Thyroid gland (tissue), 4 donors: ENCODE data around the gene EIF1AX. TPM values are rescaled to one million over a fixed set of nuclear protein-coding genes. Genes with fewer than 3 reads are reported as not detected.

ENCODE experiments used
- DNase-seq, 2 donors: peaks; one replicate each; pipeline ENCODE4 v3.0.0-alpha.2; 2019
- H3K27ac ChIP-seq, 3 donors: fragments of 200-600 bp; sonication (generic); 1 replicate in 2 of 3; 2 replicates in 1 of 3; pipeline ENCODE4 v1.5.1; 2016 to 2019; ENCODE audit warnings: mild to moderate bottlenecking in 1 of 3, moderate library complexity in 1 of 3
- H3K27me3 ChIP-seq: fragments of 200-600 bp; sonication (generic); one replicate; pipeline ENCODE4 v1.5.1; 2019
- H3K36me3 ChIP-seq, 2 donors: fragments of 200-600 bp; sonication (generic); one replicate each; pipeline ENCODE4 v1.5.1; 2016 to 2019
- H3K4me1 ChIP-seq, 2 donors: fragments of 200-600 bp; sonication (generic); one replicate each; pipeline ENCODE4 v1.5.1; 2017 to 2019
- H3K4me3 ChIP-seq, 3 donors: fragments of 200-600 bp; sonication (generic); replicated peaks in 1 of 3; 1 replicate in 2 of 3; 2 replicates in 1 of 3; pipeline ENCODE4 v1.5.1; 2016; ENCODE audit warnings: mild to moderate bottlenecking in 1 of 3
- H3K9me3 ChIP-seq: fragments of 200-600 bp; sonication (generic); one replicate; pipeline ENCODE4 v1.5.1; 2017
- POLR2A ChIP-seq, 2 donors: fragments of 450-650 bp; IDR thresholded peaks; one replicate each; pipeline ENCODE4 v1.6.1; 2017; ENCODE audit warnings: antibody characterized with exemption in 2 of 2, mild to moderate bottlenecking in 2 of 2, moderate library complexity in 1 of 2
- WGBS, 2 donors: methylation state at CpG; one replicate each; pipeline ENCODE4 v1.1.5; 2017; 5-methylcytosine and 5-hydroxymethylcytosine counted together
- intact Hi-C: fragments of 100-400 bp; cut with DNase I; formaldehyde crosslinking; loops from one replicate; pipeline ENCODE4 v1.15.1; 2023
- total RNA-seq, 4 donors: library from RNA; depleted of rRNA; stranded (reverse); fragments of >200 nt; gene quantifications; one replicate each; pipeline ENCODE4 v1.2.3, GENCODE V29; 2016
- TF ChIP-seq, protein P1 (sequence below), 6 experiments: fragments of 200-600 bp in 3 of 6; fragments of 450-650 bp in 3 of 6; sonication (generic) in 3 of 6; IDR thresholded peaks; one replicate each; pipeline ENCODE4 v1.5.1; 2016 to 2019; ENCODE audit warnings: antibody characterized with exemption in 6 of 6, mild to moderate bottlenecking in 2 of 6, inconsistent platforms in 1 of 6, moderate library complexity in 1 of 6

Gene EIF1AX
- total RNA-seq, 4 donors from 2014 or later: 47.0 to 63.6 (median 57.3) TPM

DNA sequence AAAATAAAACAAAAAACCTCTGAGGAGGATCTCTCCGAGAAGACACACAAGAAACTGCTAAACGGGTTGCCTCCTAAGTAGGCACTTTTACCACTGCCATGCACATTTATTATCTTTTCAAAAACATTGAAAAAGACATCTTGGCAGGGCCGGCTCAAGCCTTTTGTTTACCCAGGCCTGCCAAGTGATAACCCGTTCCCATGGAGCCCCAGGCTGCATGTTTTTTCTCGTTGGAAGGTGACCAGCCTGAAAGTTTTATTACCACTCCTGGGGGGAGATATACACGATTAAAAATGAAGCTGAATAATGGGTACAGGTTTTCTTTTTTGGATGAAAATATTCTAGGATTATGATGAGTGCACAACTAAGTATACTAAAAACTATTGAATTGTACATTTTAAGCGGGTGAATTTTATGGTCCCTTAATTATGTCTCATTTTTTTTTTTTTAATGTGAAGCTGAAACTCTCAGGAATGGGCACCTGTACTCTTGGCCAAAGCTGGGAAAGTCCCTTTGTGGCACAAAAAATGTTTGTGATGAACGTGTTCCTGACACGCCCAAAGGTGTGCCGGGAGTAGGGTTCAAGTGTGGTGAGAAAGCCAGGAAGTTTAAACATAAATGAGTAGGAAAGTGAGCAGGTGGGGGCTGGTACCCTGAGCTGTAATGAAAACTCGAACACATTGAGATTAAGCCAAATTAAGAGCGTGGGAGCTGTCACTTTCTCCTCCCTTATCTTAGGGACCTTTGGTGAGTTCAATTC, 23.4 kb downstream of the EIF1AX start:
- Histone ChIP-seq H3K36me3 (no peaks in the 10 kb centered on the region), H3K27me3 (no peaks in the 10 kb centered on the region), H3K9me3 (no peaks in the 10 kb centered on the region), H3K4me1 (peaks cover 0 to 10% of the 10 kb centered on the region in 2 donors), H3K4me3 (no peak overlapping the region), H3K27ac (no peak overlapping the region)
- intact Hi-C loops: no loop called here
- 42 to 55% methylated on average over 9 to 12 of the region's 12 CpGs for WGBS, 2 donors
- no peak for DNase-seq
- TF ChIP-seq, protein P1, sequence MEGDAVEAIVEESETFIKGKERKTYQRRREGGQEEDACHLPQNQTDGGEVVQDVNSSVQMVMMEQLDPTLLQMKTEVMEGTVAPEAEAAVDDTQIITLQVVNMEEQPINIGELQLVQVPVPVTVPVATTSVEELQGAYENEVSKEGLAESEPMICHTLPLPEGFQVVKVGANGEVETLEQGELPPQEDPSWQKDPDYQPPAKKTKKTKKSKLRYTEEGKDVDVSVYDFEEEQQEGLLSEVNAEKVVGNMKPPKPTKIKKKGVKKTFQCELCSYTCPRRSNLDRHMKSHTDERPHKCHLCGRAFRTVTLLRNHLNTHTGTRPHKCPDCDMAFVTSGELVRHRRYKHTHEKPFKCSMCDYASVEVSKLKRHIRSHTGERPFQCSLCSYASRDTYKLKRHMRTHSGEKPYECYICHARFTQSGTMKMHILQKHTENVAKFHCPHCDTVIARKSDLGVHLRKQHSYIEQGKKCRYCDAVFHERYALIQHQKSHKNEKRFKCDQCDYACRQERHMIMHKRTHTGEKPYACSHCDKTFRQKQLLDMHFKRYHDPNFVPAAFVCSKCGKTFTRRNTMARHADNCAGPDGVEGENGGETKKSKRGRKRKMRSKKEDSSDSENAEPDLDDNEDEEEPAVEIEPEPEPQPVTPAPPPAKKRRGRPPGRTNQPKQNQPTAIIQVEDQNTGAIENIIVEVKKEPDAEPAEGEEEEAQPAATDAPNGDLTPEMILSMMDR (IDR thresholded peaks at IDR 0.05): no peak
- no peak for TF ChIP-seq POLR2A (IDR thresholded peaks at IDR 0.05)

DNA sequence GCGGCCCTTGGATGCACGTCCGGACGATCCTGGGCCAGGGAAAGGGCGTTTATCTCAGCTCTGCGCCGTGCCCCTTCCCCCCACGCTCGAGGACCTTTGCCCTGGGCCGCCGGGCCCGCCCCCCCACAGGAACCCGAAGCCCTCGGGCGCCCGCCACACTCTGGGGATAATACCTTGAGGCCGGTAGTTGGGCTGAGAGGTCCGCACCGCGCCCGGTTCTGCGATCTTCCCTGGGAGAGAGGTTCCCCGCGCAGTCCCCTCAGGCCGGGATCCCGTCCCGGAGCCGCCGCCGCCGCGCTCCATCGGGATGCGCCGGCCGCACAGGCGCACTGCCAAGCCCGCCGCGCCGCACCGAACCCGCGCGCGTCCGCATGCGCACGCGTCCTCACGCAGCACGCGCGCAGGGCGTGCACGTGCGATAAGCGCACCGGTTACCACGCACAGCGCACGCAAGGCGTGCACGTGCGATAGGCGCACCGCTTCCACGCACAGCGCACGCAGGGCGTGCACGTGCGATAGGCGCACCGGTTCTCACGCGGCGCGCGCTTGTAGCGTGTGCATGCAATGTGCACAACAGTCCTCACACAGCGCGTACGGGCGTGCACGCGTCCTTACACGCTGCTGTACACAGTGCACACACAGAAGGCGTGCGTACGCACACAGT, 24.9 kb downstream of the EIF1AX start, which contains the start of gene MAP7D2:
Gene MAP7D2, minus strand, starts transcription at position 331 of the 664 bp plus-strand sequence. Its CDS starts 28 bp downstream, at position 303.
- Histone ChIP-seq H3K9me3 (no peaks in the 10 kb centered on the region), H3K27ac (no peak within 1 kb of the TSS), H3K27me3 (no peaks in the 10 kb centered on the region), H3K36me3 (no peaks in the 10 kb centered on the region), H3K4me1 (peaks cover 0 to 10% of the 10 kb centered on the region in 2 donors), H3K4me3 (no peak within 1 kb of the TSS)
- DNase-seq: no peak
- 87% methylated on average over 3 of the region's 91 CpGs; no CpG with 5 or more reads in 1 of the 2 donors for WGBS, 2 donors
- intact Hi-C loops: no loop called here
- no peak for TF ChIP-seq POLR2A (IDR thresholded peaks at IDR 0.05)
- TF ChIP-seq, protein P1 (IDR thresholded peaks at IDR 0.05): no peak

DNA sequence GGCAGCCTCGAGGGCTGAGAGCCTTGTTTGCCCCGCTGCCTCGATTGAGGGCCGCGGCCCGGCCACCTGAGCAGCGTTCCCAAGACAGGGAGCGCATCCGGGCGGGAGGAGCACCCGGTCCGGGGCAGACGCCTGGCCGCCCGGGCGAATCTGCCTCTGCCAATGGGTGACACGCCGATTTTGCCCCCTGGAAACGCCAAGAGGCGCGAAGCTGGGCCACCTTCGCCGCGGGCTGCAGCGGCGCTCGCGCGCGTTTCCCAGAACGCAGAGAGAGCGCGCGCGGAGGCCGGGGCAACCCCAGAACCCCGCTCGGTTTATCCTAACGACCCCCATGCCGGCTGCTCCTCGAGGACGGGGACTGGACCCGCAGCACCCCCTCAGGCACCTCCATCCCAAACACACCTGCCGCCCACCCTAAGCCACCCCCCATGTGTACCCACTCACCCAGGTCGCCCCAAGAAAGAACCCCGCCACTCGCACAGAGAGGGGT, 25.5 kb downstream of the EIF1AX start:
- Histone ChIP-seq H3K27ac (no peak overlapping the region), H3K27me3 (no peaks in the 10 kb centered on the region), H3K9me3 (no peaks in the 10 kb centered on the region), H3K4me3 (no peak overlapping the region), H3K36me3 (no peaks in the 10 kb centered on the region), H3K4me1 (peaks cover 0 to 10% of the 10 kb centered on the region in 2 donors)
- TF ChIP-seq, protein P1 (IDR thresholded peaks at IDR 0.05): no peak
- no peak for TF ChIP-seq POLR2A (IDR thresholded peaks at IDR 0.05)
- 0 to 7% methylated on average over 1 to 3 of the region's 47 CpGs for WGBS, 2 donors
- intact Hi-C loops: no loop called here
- no peak for DNase-seq

DNA sequence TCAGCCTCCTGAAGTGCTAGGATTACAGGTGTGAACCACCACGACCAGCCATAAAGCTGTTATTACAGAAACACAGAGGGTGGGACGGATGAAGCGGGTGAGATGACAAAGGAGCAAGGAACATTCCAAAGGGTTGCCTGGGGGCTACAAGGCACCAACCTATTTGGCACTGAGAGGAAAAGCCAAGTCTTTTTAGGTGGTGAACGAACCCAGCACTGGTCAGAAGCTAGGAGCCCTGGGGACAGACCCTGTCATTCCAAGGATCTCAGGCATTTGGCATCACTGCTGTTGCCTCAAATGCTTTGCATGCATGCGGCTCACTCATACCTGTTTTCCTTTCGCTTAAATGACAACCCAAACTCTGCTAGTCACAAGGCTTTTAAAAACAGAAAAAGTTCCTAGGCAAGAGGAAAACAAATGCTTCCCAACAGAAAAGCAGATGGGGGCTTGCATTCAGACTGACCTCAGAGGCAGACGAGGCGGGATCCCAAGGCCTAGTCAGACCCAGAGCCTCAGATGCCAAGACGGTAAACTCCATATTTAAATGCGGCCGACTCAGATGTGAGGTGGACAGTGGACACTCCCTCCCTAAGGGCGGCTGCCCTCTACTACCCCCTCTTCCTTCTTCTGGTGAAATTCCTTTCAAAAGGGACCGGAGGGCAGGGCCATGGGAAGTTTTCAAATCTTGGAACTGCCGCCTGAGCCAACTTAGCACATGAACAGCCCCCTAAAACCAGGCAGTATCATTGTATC, 29.4 kb downstream of the EIF1AX start:
- no peaks in the 10 kb centered on the region for H3K9me3 ChIP-seq
- H3K27me3 ChIP-seq: no peaks in the 10 kb centered on the region
- H3K4me3 ChIP-seq: no peak overlapping the region
- H3K27ac ChIP-seq: no peak overlapping the region
- intact Hi-C loops: no loop called here
- WGBS, 2 donors: 86 to 93% methylated on average over 13 to 14 of the region's 14 CpGs
- no peak for DNase-seq
- peaks cover 0 to 10% of the 10 kb centered on the region in 2 donors for H3K4me1 ChIP-seq
- no peak for TF ChIP-seq POLR2A (IDR thresholded peaks at IDR 0.05)
- TF ChIP-seq, protein P1 (IDR thresholded peaks at IDR 0.05): no peak
- no peaks in the 10 kb centered on the region for H3K36me3 ChIP-seq
